ENCODE results near the gene LYSMD1. TPM values are rescaled to one million over a fixed set of nuclear protein-coding genes. Genes with fewer than 3 reads are reported as not detected.

LYSMD1 gene
- polyA plus RNA-seq, 3 donors: 16.5 to 17.3 (median 16.7) TPM

DNA sequence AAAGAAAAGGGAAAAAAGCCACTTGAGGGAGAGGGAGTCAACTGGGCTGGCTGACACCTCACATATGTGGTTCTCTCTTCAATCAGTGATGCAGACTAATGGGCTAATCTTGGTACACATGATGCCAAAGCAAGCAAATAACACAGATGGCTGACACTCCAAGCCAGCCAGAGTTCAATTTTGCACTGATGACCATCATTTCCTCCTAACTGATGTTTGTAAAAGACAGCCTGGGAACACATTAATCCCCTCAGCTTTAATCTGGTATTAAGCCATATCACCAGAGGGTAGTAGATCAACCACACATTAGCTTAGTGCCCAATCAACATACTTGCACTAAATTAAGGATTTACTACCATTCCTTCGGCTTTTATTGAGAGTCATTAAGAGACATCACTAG is 21.5 kb upstream of the LYSMD1 start:
- DNase-seq: no peak

DNA sequence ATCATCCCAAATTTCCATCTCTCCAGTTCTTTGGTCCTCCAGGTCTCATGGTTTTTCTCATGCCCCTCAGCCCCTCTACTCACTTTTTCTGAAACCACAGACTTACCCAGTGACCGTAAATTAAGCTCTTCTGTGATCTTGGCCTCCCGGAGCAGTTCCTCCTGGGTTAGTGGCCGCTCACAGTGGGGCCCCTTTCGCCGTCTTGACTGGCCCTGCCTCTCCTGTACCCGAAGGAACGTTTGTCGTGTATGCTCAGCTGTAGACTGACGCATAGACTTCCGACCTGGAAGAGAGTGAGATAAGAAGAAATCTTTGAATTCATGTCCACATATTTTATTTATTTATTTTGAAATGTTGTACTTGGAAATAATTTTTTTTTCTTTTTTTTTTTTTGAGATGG is 18.5 kb upstream of the LYSMD1 start:
- no peak for DNase-seq

GRCh38 chr1:151176514-151177045 is 10.9 kb upstream of the LYSMD1 start:
- no peak for DNase-seq

GRCh38 chr1:151175863-151176262 is 10.2 kb upstream of the LYSMD1 start, which contains the start of gene TMOD4:
TSS of gene TMOD4 (minus strand) at chr1:151175981. CDS start at chr1:151174875, 1,106 bp downstream.
- no peak for DNase-seq

DNA sequence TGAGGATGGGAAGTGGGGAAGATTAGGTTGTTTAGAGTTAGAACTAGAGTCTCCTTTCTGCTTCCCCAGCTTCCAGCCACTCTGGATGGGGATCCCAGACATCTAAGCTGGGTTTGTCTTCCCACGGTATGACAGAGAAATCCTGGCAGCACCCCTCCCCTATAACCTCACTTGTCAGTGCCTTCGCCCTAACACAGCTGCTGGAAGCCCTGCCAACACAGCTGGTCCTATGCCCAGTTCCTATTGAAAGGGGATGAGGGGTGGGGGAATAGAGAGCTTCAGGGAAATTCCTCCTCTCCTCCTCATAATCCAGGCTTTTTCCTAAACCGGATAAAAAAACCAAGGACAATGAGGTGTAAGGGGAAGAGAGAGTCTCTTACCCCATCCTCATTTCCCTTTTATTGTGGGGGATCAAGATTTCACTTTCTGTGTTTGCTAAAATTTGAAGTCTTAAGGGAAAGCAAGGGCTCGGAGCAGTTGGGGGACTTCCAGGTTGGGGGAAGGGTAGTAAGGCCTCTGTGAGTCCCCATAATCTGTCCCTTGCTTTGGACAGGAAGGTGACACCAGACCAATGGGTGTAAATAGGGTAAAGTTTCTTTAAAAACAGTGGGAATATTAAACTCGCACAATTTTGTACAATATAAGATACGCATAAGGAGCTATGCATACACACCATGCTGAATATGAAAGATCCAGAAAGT is 9.5 kb upstream of the LYSMD1 start:
- DNase-seq: no peak

DNA sequence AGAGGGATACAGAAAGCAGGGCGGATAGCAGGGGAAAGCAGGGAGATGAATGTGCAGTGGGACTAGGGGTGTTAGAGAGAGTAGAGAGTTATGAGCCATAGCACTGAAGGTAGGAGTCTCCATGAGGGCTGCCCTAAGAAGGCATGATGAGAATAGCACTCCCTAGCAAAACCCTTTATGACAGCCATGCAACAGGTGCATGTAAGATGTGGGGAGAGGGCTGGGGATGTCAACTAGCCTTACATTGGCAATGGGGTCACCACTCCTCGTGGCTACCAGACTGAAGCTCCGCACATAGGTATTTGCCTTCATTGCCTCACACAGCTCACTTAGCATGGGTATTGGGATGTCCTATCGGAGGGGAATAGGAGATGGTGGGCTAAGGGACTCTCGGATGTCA is 5.5 kb upstream of the LYSMD1 start:
- no peak for DNase-seq

- no peak for DNase-seq
These were observed 1.4 kb upstream of the LYSMD1 start for GRCh38 chr1:151167116-151167515.

GRCh38 chr1:151166505-151166956 is 829 bp upstream of the LYSMD1 start:
- no peak for DNase-seq

- peak; percentile 63 for DNase-seq
These were observed 393 bp downstream of the LYSMD1 start for GRCh38 chr1:151165281-151165737.

DNA sequence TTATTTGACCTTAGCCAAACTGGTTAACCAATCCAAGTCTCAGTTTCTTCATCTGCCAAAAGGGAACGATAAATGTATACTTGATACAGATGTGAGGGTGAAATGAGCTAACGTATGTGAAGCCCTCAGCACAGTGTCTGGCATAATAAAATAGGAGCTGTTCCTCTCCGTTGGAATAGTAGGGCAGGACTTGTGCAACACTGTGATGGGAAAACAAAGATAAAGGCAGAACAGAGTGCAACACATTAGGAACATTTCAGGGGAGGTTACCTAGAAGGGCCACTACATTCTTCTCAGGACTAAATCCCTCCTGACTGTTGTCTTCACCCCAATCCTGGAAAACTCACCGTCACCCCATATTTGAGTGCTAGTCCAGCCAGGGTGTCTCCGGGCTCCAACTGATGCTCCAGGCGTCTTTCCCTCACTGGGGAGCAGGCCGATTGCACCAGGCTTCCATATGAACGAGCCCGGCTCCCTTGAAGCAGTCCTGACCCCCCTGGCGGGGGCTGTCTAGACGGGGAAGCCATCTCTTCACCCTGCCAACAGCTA is 896 bp downstream of the LYSMD1 start:
- DNase-seq: no peak

- no peak for DNase-seq
These were observed 6.3 kb downstream of the LYSMD1 start for GRCh38 chr1:151159373-151159772.

- DNase-seq: no peak
These were observed 6.9 kb downstream of the LYSMD1 start for GRCh38 chr1:151158751-151159251.

GRCh38 chr1:151158326-151158725 is 7.4 kb downstream of the LYSMD1 start:
- DNase-seq: no peak

DNA sequence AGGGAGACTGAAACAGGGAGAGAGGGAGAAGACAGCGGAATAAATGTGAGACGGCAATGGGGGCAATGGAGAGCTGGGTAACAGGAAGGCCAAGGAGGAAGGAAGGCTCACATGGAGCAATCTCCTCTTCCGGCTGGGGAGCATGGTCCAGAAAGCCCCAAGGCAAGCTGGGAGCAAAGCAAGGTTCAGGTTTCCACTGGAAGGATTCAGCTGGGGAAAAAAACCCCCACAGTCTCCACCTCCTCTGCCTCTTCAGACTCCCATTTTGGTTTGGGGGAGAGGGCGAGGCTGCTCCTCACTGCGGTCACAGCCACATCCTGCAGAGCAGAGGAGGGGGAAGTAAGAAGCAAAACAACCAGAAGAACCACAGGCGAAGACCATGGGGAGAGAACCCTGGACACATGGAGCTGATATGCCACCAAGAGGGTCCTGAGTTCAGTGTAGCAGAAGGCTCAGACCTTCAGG is 8.6 kb downstream of the LYSMD1 start:
- no peak for DNase-seq

- no peak for DNase-seq
These were observed 9.2 kb downstream of the LYSMD1 start, which contains the start of gene TNFAIP8L2 for GRCh38 chr1:151156515-151156819. TSS of gene TNFAIP8L2 (plus strand) at chr1:151156649. CDS start at chr1:151158698, 2,049 bp downstream.

DNA sequence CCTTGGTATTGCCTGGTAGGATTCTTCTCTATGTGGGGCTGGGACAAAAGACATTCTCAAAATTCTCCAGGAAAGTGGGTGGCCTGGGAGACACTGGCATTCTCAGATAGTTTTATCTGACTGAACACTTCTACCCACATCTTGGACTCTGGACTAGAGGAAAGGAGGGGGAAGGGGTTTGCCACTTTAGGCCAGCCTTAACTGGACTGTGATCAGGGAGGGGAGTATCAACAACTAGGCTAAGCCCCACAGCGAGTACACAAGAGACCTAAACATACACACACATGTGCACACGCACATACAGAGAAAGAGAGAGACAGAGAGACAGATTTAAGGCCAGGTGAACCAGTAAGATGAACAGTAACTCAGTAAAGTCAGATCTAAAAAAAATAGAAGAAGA is 18.0 kb downstream of the LYSMD1 start:
- no peak for DNase-seq

- no peak for DNase-seq
These were observed 18.6 kb downstream of the LYSMD1 start for GRCh38 chr1:151147132-151147503.

DNA sequence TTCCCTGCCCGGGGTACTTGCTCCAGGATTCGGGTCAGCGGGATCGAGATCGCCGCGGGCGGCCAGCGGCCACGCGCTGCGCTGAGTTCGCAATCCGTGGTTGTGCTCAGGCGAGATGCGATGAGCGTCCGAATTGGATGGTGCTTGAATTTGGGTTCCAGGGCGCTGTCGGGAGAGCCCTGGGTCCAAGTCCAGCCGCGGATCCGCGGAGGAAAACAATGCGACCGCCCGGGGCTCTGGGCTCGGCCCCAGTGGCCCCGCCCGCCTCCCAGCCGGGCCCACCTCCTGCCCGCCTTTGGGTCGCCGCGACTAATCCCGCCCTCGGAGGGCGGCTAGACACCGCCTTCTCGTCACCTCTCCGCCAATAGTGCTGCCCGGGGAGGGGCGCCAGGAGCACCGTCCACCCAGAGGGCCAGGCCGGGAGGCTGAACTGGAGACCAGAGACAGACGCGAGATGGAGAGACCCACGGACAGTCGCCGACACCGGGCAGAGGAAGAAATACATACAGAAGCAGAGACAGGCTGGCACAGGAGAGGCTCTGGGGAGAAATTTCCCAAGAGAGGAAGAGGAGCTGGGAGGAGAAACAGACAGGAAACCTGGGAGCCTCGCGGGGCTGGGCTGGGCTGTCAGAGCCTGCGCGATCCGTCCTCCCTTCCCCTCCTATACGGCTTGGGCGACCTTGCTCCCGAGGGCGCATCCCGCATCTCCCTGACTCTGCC is 19.1 kb downstream of the LYSMD1 start, which contains the start of gene SEMA6C:
SEMA6C (minus strand) TSS at position 220 of the 720 bp plus-strand sequence. CDS start 4,010 bp downstream, outside the sequence.
- peak; percentile 94 for DNase-seq

DNA sequence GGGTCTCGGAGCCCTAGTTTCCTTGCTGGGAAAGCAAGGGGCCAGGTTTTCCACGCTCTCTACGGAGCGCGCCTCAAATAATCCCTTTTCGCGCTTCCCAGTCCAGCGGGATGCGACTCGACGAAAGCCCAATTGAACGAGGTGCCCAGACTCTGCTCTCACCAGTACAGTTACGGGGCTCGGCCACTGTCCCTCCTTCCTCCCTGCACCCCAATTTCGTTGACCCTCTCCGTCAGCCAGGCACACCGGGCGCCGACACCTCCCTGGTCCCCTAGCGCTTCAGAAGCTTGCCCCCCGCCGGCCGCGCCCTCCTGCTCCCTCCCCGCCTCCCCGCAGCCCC is 19.7 kb downstream of the LYSMD1 start:
- DNase-seq: no peak

- no peak for DNase-seq
These were observed 20.2 kb downstream of the LYSMD1 start for GRCh38 chr1:151145304-151146071.

DNA sequence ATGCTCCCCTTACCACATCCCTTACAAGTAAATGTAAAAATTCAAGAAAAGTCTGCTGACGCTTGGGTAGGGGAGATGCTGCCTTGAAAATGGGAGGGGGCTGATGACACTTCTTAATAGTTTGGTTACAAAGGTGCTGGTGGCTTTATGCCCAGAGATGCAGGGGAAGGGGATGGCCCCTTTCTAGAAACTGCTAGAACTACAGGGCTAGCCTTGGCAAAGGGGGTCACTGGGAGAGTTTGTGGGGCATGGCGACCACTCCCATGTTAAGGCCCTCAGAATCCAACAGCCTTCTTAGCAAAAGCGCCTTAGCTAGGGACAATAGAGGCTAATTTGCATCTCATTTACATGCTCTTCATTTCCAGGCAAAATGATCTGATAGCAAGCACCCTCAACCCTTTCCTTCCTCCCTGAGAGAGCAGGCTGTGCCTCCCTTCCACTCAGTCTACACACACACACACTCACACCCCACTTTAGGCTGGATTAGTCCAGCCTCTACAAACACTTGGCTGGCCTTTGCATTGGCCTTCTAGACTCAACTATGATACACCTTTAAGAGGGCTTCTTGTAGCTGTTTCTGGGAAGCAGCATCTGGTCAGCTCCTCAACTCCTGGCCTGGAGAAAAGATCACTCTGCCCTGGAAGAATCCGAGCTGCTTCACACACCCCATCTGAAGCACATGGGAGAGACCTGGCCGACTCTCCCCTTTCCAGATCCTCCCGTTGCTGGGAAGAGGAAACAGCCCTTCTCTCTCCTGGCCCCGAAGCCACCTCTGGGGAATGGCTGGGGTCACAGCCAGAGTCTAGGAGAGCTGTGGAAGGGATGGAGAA is 21.0 kb downstream of the LYSMD1 start:
- no peak for DNase-seq

All from renal pelvis (tissue), 4 donors.